Measurements from ENCODE around the gene LMNTD2. TPM values are rescaled to one million over a fixed set of nuclear protein-coding genes. Genes with fewer than 3 reads are reported as not detected.

LMNTD2 gene
- total and polyA plus RNA-seq, 2 experiments from 2014 or later: 18.4 to 21.1 TPM

DNA sequence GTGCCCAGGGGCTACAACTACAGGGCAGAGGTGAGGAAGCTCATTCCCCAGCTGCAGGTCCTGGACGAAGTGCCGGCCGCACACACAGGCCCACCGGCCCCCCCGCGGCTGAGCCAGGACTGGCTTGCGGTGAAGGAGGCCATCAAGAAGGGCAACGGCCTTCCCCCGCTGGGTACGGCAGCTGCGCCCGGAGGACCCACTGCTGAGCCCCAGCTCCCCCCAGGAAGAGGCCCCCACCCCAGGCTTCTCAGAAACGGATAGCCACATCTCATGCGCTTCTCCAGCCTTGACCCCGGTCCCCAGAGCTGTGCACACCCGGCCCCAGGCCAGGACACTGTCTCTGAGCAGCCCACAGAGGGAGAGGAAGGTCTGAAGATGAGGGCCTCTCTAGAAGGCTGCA lies 9.4 kb downstream of the LMNTD2 start:
- no peak overlapping the region for H3K27ac ChIP-seq
- TF ChIP-seq, protein P1, sequence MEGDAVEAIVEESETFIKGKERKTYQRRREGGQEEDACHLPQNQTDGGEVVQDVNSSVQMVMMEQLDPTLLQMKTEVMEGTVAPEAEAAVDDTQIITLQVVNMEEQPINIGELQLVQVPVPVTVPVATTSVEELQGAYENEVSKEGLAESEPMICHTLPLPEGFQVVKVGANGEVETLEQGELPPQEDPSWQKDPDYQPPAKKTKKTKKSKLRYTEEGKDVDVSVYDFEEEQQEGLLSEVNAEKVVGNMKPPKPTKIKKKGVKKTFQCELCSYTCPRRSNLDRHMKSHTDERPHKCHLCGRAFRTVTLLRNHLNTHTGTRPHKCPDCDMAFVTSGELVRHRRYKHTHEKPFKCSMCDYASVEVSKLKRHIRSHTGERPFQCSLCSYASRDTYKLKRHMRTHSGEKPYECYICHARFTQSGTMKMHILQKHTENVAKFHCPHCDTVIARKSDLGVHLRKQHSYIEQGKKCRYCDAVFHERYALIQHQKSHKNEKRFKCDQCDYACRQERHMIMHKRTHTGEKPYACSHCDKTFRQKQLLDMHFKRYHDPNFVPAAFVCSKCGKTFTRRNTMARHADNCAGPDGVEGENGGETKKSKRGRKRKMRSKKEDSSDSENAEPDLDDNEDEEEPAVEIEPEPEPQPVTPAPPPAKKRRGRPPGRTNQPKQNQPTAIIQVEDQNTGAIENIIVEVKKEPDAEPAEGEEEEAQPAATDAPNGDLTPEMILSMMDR (IDR thresholded peaks at IDR 0.05; ENCODE audit: low read depth, low read length): no peak
- DNase-seq (ENCODE audit: low read depth in 1 of 2, low spot score in 1 of 2): no peak
- no peaks in the 10 kb centered on the region for H3K9me3 ChIP-seq (ENCODE audit: low read depth)
- H3K36me3 ChIP-seq: no peaks in the 10 kb centered on the region
- no peak overlapping the region for H3K4me3 ChIP-seq
- H3K27me3 ChIP-seq: peaks cover 14% of the 10 kb centered on the region
- H3K4me1 ChIP-seq (ENCODE audit: low read depth): peaks cover 7% of the 10 kb centered on the region

DNA sequence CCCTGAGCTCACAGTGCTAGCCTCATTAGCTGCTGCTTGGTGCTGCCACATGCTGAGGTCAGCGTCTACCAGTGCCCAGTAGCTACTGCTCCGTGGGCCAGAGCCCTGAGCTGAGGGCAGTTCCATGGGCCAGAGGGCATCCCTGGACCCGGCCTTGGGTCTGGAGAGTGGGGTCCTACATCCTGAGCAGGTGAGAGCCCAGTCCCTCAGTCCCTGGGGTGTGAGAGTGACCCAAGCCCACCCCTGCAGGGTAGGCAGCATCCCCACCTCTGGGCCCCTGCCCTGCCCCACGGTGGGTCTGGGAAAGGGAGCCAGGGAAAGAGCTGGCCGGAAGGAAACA lies 9.8 kb downstream of the LMNTD2 start:
- DNase-seq (ENCODE audit: low read depth in 1 of 2, low spot score in 1 of 2): no peak
- Histone ChIP-seq H3K27me3 (peaks cover 10% of the 10 kb centered on the region), H3K9me3 (ENCODE audit: low read depth) (no peaks in the 10 kb centered on the region)

DNA sequence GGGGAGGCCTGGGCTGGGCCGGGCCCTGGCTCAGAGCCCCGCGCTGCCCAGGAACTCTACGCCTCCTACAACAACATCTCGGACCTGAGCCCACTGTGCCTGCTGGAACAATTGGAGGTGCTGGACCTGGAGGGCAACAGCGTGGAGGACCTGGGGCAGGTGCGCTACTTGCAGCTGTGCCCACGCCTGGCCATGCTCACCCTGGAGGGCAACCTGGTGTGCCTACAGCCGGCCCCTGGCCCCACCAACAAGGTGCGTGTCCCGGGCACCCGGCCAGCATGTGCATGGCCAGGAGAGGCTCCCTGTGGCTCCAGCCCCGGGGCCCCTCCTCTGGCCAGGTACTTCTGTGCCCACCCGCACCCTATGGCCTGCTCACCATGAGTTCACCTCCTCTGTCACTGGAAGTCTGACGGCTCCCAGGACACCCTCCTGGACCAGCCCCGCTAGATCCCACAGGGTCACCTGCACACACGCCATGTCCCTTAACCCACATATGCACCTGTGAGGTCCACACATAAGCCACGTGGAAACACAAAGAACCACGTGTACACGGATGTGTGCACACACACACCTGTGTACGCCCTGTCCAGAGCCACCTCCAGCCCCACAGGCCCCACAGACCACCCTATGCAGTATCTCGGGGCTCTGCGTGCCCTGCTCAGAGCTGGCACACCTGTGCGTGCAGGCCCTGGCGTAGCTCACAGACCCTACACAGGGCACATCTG lies 10.4 kb downstream of the LMNTD2 start:
- Histone ChIP-seq H3K36me3 (no peaks in the 10 kb centered on the region), H3K27ac (no peak overlapping the region), H3K9me3 (ENCODE audit: low read depth) (no peaks in the 10 kb centered on the region), H3K4me3 (no peak overlapping the region), H3K27me3 (peaks cover 4% of the 10 kb centered on the region), H3K4me1 (ENCODE audit: low read depth) (peaks cover 7% of the 10 kb centered on the region)
- no peak for DNase-seq (ENCODE audit: low read depth in 1 of 2, low spot score in 1 of 2)
- TF ChIP-seq, protein P1 (IDR thresholded peaks at IDR 0.05; ENCODE audit: low read depth, low read length): no peak

More for the DNA sequence above, 9.8 kb downstream of the LMNTD2 start:
- H3K36me3 ChIP-seq: no peaks in the 10 kb centered on the region
- peaks cover 7% of the 10 kb centered on the region for H3K4me1 ChIP-seq (ENCODE audit: low read depth)
- H3K4me3 ChIP-seq: no peak overlapping the region
- H3K27ac ChIP-seq: no peak overlapping the region
- TF ChIP-seq, protein P1 (IDR thresholded peaks at IDR 0.05; ENCODE audit: low read depth, low read length): no peak

DNA sequence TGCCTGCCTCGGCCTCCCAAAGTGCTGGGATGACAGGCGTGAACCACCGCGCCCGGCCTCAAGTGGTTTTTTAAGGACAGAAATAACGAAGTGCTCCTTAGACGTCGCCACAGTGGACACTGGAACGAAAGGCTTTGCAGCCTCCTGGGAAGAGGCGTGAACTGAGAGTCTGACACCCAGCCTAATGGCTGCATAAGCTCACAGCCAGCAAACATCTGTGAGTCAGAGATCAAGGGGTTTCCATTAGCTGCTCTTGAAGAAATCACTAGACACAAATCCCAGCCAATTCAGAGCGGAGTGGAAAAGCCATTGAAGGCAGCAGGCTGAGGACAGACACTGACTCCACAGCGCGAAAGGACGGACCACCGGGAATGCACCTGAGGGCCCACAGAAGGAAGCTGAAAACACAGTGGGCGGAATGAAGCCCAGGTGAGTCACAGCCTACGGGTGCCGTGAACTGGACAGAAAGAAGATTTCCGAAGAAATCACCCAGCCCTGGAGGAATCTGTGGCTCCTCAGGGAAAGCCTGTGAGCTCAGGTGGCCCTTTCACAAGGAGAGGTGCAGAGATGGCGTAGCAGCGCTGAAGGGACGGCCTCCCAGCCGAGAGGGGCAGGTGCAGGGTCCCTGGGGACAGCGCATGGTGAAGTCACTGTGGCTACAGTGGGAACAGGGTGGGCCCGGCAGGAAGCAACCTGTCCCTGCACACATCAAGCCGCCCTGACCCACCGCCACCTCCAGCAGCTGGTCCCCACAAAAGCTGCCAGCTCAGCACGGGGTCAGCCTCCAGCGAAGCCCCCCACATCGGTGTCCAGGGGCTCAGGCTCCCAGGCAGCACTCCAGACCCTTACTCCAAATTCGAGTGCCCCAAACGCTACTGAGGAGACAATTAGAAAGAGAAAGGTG lies 11.6 kb downstream of the LMNTD2 start:
- Histone ChIP-seq H3K4me3 (no peak overlapping the region), H3K9me3 (ENCODE audit: low read depth) (no peaks in the 10 kb centered on the region), H3K27ac (no peak overlapping the region), H3K36me3 (no peaks in the 10 kb centered on the region), H3K4me1 (ENCODE audit: low read depth) (no peaks in the 10 kb centered on the region), H3K27me3 (no peaks in the 10 kb centered on the region)
- no peak for DNase-seq (ENCODE audit: low read depth in 1 of 2, low spot score in 1 of 2)
- TF ChIP-seq, protein P1 (IDR thresholded peaks at IDR 0.05; ENCODE audit: low read depth, low read length): no peak

DNA sequence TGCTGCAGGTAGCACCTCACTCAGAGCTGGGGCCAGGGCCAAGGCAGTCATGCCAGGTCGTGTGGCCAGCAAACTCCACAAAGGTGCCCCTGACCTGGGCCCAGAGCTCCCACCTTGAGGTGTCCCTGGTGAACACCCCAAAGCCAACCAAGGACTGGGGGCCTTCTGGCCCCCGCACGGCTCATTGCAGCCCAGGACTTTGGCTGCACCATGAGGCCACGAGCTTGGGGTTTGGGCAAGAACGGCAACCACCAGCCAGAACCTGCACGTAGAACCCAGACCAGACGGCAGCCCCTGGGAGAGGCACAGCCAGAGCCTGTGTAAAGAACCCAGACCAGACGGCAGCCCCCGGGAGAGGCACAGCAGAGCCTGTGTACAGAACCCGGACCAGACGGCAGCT lies 15.4 kb downstream of the LMNTD2 start:
- no peak for DNase-seq (ENCODE audit: low read depth in 1 of 2, low spot score in 1 of 2)
- Histone ChIP-seq H3K4me3 (no peak overlapping the region), H3K9me3 (ENCODE audit: low read depth) (no peaks in the 10 kb centered on the region), H3K4me1 (ENCODE audit: low read depth) (no peaks in the 10 kb centered on the region), H3K27me3 (no peaks in the 10 kb centered on the region), H3K27ac (no peak overlapping the region), H3K36me3 (no peaks in the 10 kb centered on the region)
- TF ChIP-seq, protein P1 (IDR thresholded peaks at IDR 0.05; ENCODE audit: low read depth, low read length): no peak

Data from cardiac muscle cell (in vitro differentiated cells and primary cell).